Central memory CD8-positive, alpha-beta T cell (primary cell): ENCODE measurements around the gene MAGI1.
"Not testable (repeated sequence)": the region's sequence is repeated elsewhere in the genome, so short reads cannot be mapped to it uniquely, and the experiment has no call there.

Experiments
- ATAC-seq: fragments of 150-1000 bp; cut with Tn5 transposase; replicated peaks from 2 replicates; pipeline ENCODE4 v1.10.0; 2022; ENCODE audit warnings: mild to moderate bottlenecking, moderate FRiP score, moderate number of reproducible peaks; ENCODE audit not compliant: poor library complexity, severe bottlenecking; ENCODE audit errors: extremely low read depth
- DNase-seq, 2 donors: peaks; one replicate each; pipeline ENCODE4 v3.0.0; 2021; ENCODE audit warnings: low spot score in 2 of 2
- H3K27ac Mint-ChIP-seq: one replicate; pipeline ENCODE4 v1.8.0; 2022; ENCODE audit warnings: low read depth, mild to moderate bottlenecking, moderate library complexity, mixed read lengths
- H3K27me3 Mint-ChIP-seq: one replicate; pipeline ENCODE4 v1.8.0; 2022; ENCODE audit warnings: mixed read lengths
- H3K36me3 Mint-ChIP-seq: one replicate; pipeline ENCODE4 v1.8.0; 2022; ENCODE audit warnings: mild to moderate bottlenecking, moderate library complexity, mixed read lengths; ENCODE audit not compliant: insufficient read depth
- H3K4me1 Mint-ChIP-seq: one replicate; pipeline ENCODE4 v1.8.0; 2022; ENCODE audit warnings: mixed read lengths
- H3K4me3 Mint-ChIP-seq: one replicate; pipeline ENCODE4 v1.8.0; 2022; ENCODE audit warnings: mild to moderate bottlenecking, moderate library complexity, mixed read lengths
- H3K9me3 Mint-ChIP-seq: one replicate; pipeline ENCODE4 v1.8.0; 2022; ENCODE audit warnings: mixed read lengths

Gene MAGI1

GRCh38 chr3:66036586-66037148 is 2.1 kb downstream of the MAGI1 start:
- H3K27ac Mint-ChIP-seq: no peak overlapping the region
- ATAC-seq (no peak), DNase-seq (no peak)
- no peaks in the 10 kb centered on the region for H3K36me3 Mint-ChIP-seq
- peaks cover 79% of the 10 kb centered on the region for H3K27me3 Mint-ChIP-seq
- peaks cover 8% of the 10 kb centered on the region for H3K4me1 Mint-ChIP-seq
- no peaks in the 10 kb centered on the region for H3K9me3 Mint-ChIP-seq
- peak overlapping the region; percentile 25 for H3K4me3 Mint-ChIP-seq

GRCh38 chr3:66035763-66036477 is 2.8 kb downstream of the MAGI1 start:
- Mint-ChIP-seq H3K36me3 (no peaks in the 10 kb centered on the region), H3K4me1 (peaks cover 8% of the 10 kb centered on the region), H3K27ac (no peak overlapping the region), H3K9me3 (no peaks in the 10 kb centered on the region), H3K4me3 (no peak overlapping the region), H3K27me3 (peaks cover 77% of the 10 kb centered on the region)
- DNase-seq (no peak), ATAC-seq (no peak)

GRCh38 chr3:66033241-66034138 is 5.2 kb downstream of the MAGI1 start:
- no peak for ATAC-seq
- peaks cover 5% of the 10 kb centered on the region for H3K4me1 Mint-ChIP-seq
- no peak overlapping the region for H3K4me3 Mint-ChIP-seq
- H3K27ac Mint-ChIP-seq: no peak overlapping the region
- DNase-seq: no peak
- H3K27me3 Mint-ChIP-seq: peaks cover 53% of the 10 kb centered on the region
- H3K36me3 Mint-ChIP-seq: no peaks in the 10 kb centered on the region
- no peaks in the 10 kb centered on the region for H3K9me3 Mint-ChIP-seq

GRCh38 chr3:66031102-66031698 is 7.5 kb downstream of the MAGI1 start:
- Mint-ChIP-seq H3K4me3 (no peak overlapping the region), H3K27ac (no peak overlapping the region), H3K36me3 (no peaks in the 10 kb centered on the region), H3K9me3 (no peaks in the 10 kb centered on the region), H3K27me3 (peaks cover 30% of the 10 kb centered on the region), H3K4me1 (no peaks in the 10 kb centered on the region)
- ATAC-seq (no peak), DNase-seq (no peak)

- H3K9me3 Mint-ChIP-seq: no peaks in the 10 kb centered on the region
- no peak for DNase-seq
- ATAC-seq: no peak
- H3K27me3 Mint-ChIP-seq: peaks cover 12% of the 10 kb centered on the region
- no peaks in the 10 kb centered on the region for H3K4me1 Mint-ChIP-seq
- H3K36me3 Mint-ChIP-seq: no peaks in the 10 kb centered on the region
- no peak overlapping the region for H3K27ac Mint-ChIP-seq
- no peak overlapping the region for H3K4me3 Mint-ChIP-seq
Measured at GRCh38 chr3:66029443-66029842, 9.3 kb downstream of the MAGI1 start.

GRCh38 chr3:66029014-66029413 is 9.7 kb downstream of the MAGI1 start:
- DNase-seq (no peak), ATAC-seq (no peak)
- Mint-ChIP-seq H3K27me3 (peaks cover 9% of the 10 kb centered on the region), H3K27ac (no peak overlapping the region), H3K4me3 (no peak overlapping the region), H3K9me3 (no peaks in the 10 kb centered on the region), H3K36me3 (no peaks in the 10 kb centered on the region), H3K4me1 (no peaks in the 10 kb centered on the region)

- H3K4me3 Mint-ChIP-seq: no peak overlapping the region
- no peaks in the 10 kb centered on the region for H3K36me3 Mint-ChIP-seq
- H3K9me3 Mint-ChIP-seq: no peaks in the 10 kb centered on the region
- H3K27me3 Mint-ChIP-seq: peaks cover 9% of the 10 kb centered on the region
- ATAC-seq (no peak), DNase-seq (no peak)
- H3K4me1 Mint-ChIP-seq: no peaks in the 10 kb centered on the region
- H3K27ac Mint-ChIP-seq: no peak overlapping the region
Measured at GRCh38 chr3:66028457-66028856, 10.3 kb downstream of the MAGI1 start.

- H3K9me3 Mint-ChIP-seq, DNase-seq, H3K4me1 Mint-ChIP-seq, H3K27ac Mint-ChIP-seq, H3K4me3 Mint-ChIP-seq, ATAC-seq, H3K36me3 Mint-ChIP-seq: not testable (repeated sequence)
- H3K27me3 Mint-ChIP-seq: peaks cover 13% of the 10 kb centered on the region
Measured at GRCh38 chr3:66027099-66027498, 11.6 kb downstream of the MAGI1 start.

- H3K4me1 Mint-ChIP-seq: no peaks in the 10 kb centered on the region
- H3K27me3 Mint-ChIP-seq: peaks cover 9% of the 10 kb centered on the region
- H3K9me3 Mint-ChIP-seq: no peaks in the 10 kb centered on the region
- no peak overlapping the region for H3K27ac Mint-ChIP-seq
- DNase-seq (no peak), ATAC-seq (no peak)
- H3K4me3 Mint-ChIP-seq: no peak overlapping the region
- no peaks in the 10 kb centered on the region for H3K36me3 Mint-ChIP-seq
Measured at GRCh38 chr3:66023738-66024385, 14.9 kb downstream of the MAGI1 start.

- Mint-ChIP-seq H3K27me3 (peaks cover 9% of the 10 kb centered on the region), H3K9me3 (no peaks in the 10 kb centered on the region), H3K36me3 (no peaks in the 10 kb centered on the region), H3K4me1 (no peaks in the 10 kb centered on the region), H3K27ac (no peak overlapping the region), H3K4me3 (no peak overlapping the region)
- ATAC-seq (no peak), DNase-seq (no peak)
Measured at GRCh38 chr3:66023229-66023628, 15.5 kb downstream of the MAGI1 start.

- no peak overlapping the region for H3K4me3 Mint-ChIP-seq
- H3K27ac Mint-ChIP-seq: no peak overlapping the region
- no peaks in the 10 kb centered on the region for H3K4me1 Mint-ChIP-seq
- ATAC-seq: no peak
- peaks cover 9% of the 10 kb centered on the region for H3K27me3 Mint-ChIP-seq
- no peaks in the 10 kb centered on the region for H3K9me3 Mint-ChIP-seq
- no peak for DNase-seq
- H3K36me3 Mint-ChIP-seq: no peaks in the 10 kb centered on the region
Measured at GRCh38 chr3:66021731-66022131, 17.0 kb downstream of the MAGI1 start.

- DNase-seq: no peak
- H3K4me1 Mint-ChIP-seq: no peaks in the 10 kb centered on the region
- H3K4me3 Mint-ChIP-seq: no peak overlapping the region
- peaks cover 9% of the 10 kb centered on the region for H3K27me3 Mint-ChIP-seq
- no peaks in the 10 kb centered on the region for H3K9me3 Mint-ChIP-seq
- no peaks in the 10 kb centered on the region for H3K36me3 Mint-ChIP-seq
- H3K27ac Mint-ChIP-seq: no peak overlapping the region
- ATAC-seq: no peak
Measured at GRCh38 chr3:66019896-66020295, 18.8 kb downstream of the MAGI1 start.
